SK-N-SH (cell line): ENCODE data around the gene CDH15. TPM values are rescaled to one million over a fixed set of nuclear protein-coding genes. Genes with fewer than 3 reads are reported as not detected.
"Not testable (repeated sequence)": the region's sequence is repeated elsewhere in the genome, so short reads cannot be mapped to it uniquely, and the experiment has no call there.

Experiments
- CTCF ChIA-PET: fragments of 300-600, 350-600 bp; formaldehyde crosslinking; extraction: SDS; loops from one replicate; lab custom pipeline; 2021; lab: Yijun Ruan, JAX
- POLR2A ChIA-PET: fragments of 350-600 bp; sonication (Branson Sonifier 250); formaldehyde crosslinking; extraction: SDS; loops from one replicate; lab custom pipeline; 2020; ENCODE audit warnings: antibody characterized with exemption, inconsistent platforms; lab: Yijun Ruan, JAX
- DNase-seq: peaks from one replicate; pipeline ENCODE4 v3.0.0; 2012
- H2AFZ ChIP-seq: fragments of 200-600 bp; sonication (generic); 2 replicates; pipeline ENCODE4 v1.8.1; 2016; ENCODE audit warnings: antibody characterized with exemption, mild to moderate bottlenecking, low read depth
- H3F3A ChIP-seq: fragments of 200-600 bp; sonication (generic); replicated peaks from 2 replicates; pipeline ENCODE3; 2016; ENCODE audit warnings: antibody characterized with exemption, mild to moderate bottlenecking; ENCODE audit not compliant: insufficient read depth
- H3K27ac ChIP-seq, 2 experiments: fragments of 200-500 bp in 1 of 2; fragments of 200-600 bp in 1 of 2; sonication (Bioruptor generic) in 1 of 2; sonication (generic), shearing (Covaris generic) in 1 of 2; 2 replicates each; pipeline versions ENCODE4 v1.5.1 to v1.6.1; 2014 to 2016; ENCODE audit warnings: low read depth in 2 of 2, inconsistent platforms in 1 of 2, low read length in 1 of 2, mild to moderate bottlenecking in 1 of 2, mixed read lengths in 1 of 2
- H3K27me3 ChIP-seq: fragments of 200-600 bp; sonication (generic), shearing (Covaris generic); 2 replicates; pipeline ENCODE4 v1.6.1; 2016; ENCODE audit warnings: mixed run types; ENCODE audit not compliant: insufficient read depth
- H3K36me3 ChIP-seq, 2 experiments: fragments of 200-500 bp in 1 of 2; fragments of 200-600 bp in 1 of 2; sonication (Bioruptor generic) in 1 of 2; sonication (generic) in 1 of 2; replicated peaks in 1 of 2; 2 replicates each; pipeline versions ENCODE3 to v1.5.1; 2014 to 2016; ENCODE audit warnings: low read length in 1 of 2, mild to moderate bottlenecking in 1 of 2; ENCODE audit not compliant: insufficient read depth in 2 of 2, control insufficient read depth in 1 of 2
- H3K4me1 ChIP-seq, 2 experiments: fragments of 200-500 bp in 1 of 2; fragments of 200-600 bp in 1 of 2; sonication (Bioruptor generic) in 1 of 2; sonication (generic), shearing (Covaris generic) in 1 of 2; 2 replicates each; pipeline versions ENCODE4 v1.5.1 to v1.6.1; 2014 to 2016; ENCODE audit warnings: low read depth in 1 of 2, low read length in 1 of 2, mixed run types in 1 of 2; ENCODE audit not compliant: insufficient read depth in 2 of 2, control insufficient read depth in 1 of 2
- H3K4me2 ChIP-seq: fragments of 200-600 bp; sonication (generic), shearing (Covaris generic); 2 replicates; pipeline ENCODE4 v1.6.1; 2017; ENCODE audit warnings: mixed run types
- H3K4me3 ChIP-seq, 2 experiments: fragments of 200-500 bp in 1 of 2; fragments of 200-600 bp in 1 of 2; sonication (Bioruptor generic) in 1 of 2; sonication (generic), shearing (Covaris generic) in 1 of 2; 2 replicates each; pipeline versions ENCODE4 v1.5.1 to v1.8.1; 2014 to 2016; ENCODE audit warnings: low read depth in 2 of 2, inconsistent platforms in 1 of 2, low read length in 1 of 2, mild to moderate bottlenecking in 1 of 2, mixed read lengths in 1 of 2, moderate library complexity in 1 of 2
- H3K79me2 ChIP-seq: fragments of 200-600 bp; sonication (generic); 2 replicates; pipeline ENCODE4 v1.8.1; 2017; ENCODE audit warnings: mild to moderate bottlenecking; ENCODE audit not compliant: insufficient read depth
- H3K9ac ChIP-seq: fragments of 200-600 bp; sonication (generic); 2 replicates; pipeline ENCODE4 v1.6.1; 2017; ENCODE audit warnings: mixed run types
- H3K9me2 ChIP-seq: fragments of 200-600 bp; sonication (generic); 2 replicates; pipeline ENCODE4 v1.6.1; 2017; ENCODE audit warnings: mixed run types
- H3K9me3 ChIP-seq: fragments of 200-600 bp; sonication (generic); 2 replicates; pipeline ENCODE4 v1.6.1; 2017; ENCODE audit warnings: mixed run types, mild to moderate bottlenecking, moderate library complexity
- H4K20me1 ChIP-seq: fragments of 200-600 bp; sonication (generic); 2 replicates; pipeline ENCODE4 v1.6.1; 2017; ENCODE audit warnings: mild to moderate bottlenecking, mixed run types; ENCODE audit not compliant: insufficient read depth
- ELF1 ChIP-seq: IDR thresholded peaks from 2 replicates; pipeline ENCODE4 v1.4.0; 2012
- JUND ChIP-seq: IDR thresholded peaks from 2 replicates; pipeline ENCODE4 v1.4.0; 2012
- SIN3A ChIP-seq: IDR thresholded peaks from 2 replicates; pipeline ENCODE4 v1.6.1; 2012; ENCODE audit warnings: low read depth, mild to moderate bottlenecking, low read length, moderate library complexity, borderline replicate concordance
- WGBS: methylation state at CpG from one replicate; pipeline ENCODE4 v1.1.6; 2017; ENCODE audit warnings: low lambda C conversion rate; 5-methylcytosine and 5-hydroxymethylcytosine counted together
- polyA plus RNA-seq, 3 experiments: library from polyadenylated mRNA; depleted of rRNA; stranded (reverse); fragments of >200 nt; gene quantifications; 2 replicates each; pipeline ENCODE4 v1.2.3, GENCODE V29; 2012
- TF ChIP-seq, protein P1 (sequence below): IDR thresholded peaks from 2 replicates; pipeline ENCODE4 v1.4.0; 2012; ENCODE audit warnings: low read depth, borderline replicate concordance
- TF ChIP-seq, protein P2 (sequence below): IDR thresholded peaks from 2 replicates; pipeline ENCODE4 v1.6.1; 2012; ENCODE audit warnings: mild to moderate bottlenecking, low read depth, low read length, moderate library complexity

Gene CDH15
- polyA plus RNA-seq, 1 of the 3 experiments (the other 2 are of a cell fraction) = 0.03 TPM

DNA sequence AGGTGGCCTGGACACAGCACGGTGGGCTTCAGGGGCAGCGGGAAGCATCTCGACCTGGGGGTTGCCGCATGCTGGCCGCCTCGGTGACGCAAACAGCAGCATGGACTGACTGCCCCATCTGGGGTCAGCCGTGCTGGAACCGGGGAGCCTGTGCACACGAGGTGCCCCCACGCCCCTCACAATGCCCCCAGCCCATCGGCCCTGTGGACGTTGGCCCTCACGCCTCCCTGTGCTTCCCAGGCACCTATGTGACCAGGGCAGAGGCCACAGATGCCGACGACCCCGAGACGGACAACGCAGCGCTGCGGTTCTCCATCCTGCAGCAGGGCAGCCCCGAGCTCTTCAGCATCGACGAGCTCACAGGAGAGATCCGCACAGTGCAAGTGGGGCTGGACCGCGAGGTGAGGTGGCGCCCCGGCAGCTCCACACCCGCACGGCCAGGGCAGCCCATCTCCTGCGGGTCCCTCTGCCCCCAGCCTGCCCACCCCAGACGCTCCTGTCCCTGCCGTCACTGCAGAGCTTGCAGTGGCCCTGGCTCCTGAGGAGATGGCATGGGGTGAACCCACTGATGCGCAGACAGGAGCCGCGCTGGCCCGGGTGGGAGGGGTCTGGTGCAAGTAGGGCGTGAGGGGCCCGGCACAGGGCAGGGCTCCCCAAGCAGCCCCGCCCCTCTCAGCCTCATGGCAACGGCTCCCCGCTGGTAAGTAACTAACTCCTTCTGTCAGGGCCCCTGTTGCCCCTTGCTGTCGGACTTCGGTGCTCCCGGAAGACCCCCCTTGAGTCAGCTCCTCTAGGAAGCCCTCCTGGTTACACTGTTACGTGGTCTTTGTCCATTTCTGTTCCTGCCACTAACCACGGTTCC is 13.6 kb downstream of the CDH15 start (continued):
- TF ChIP-seq, protein P1, sequence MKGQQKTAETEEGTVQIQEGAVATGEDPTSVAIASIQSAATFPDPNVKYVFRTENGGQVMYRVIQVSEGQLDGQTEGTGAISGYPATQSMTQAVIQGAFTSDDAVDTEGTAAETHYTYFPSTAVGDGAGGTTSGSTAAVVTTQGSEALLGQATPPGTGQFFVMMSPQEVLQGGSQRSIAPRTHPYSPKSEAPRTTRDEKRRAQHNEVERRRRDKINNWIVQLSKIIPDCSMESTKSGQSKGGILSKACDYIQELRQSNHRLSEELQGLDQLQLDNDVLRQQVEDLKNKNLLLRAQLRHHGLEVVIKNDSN = no peak
- TF ChIP-seq SIN3A (no peak), ELF1 (no peak), JUND (no peak)
- TF ChIP-seq, protein P2, sequence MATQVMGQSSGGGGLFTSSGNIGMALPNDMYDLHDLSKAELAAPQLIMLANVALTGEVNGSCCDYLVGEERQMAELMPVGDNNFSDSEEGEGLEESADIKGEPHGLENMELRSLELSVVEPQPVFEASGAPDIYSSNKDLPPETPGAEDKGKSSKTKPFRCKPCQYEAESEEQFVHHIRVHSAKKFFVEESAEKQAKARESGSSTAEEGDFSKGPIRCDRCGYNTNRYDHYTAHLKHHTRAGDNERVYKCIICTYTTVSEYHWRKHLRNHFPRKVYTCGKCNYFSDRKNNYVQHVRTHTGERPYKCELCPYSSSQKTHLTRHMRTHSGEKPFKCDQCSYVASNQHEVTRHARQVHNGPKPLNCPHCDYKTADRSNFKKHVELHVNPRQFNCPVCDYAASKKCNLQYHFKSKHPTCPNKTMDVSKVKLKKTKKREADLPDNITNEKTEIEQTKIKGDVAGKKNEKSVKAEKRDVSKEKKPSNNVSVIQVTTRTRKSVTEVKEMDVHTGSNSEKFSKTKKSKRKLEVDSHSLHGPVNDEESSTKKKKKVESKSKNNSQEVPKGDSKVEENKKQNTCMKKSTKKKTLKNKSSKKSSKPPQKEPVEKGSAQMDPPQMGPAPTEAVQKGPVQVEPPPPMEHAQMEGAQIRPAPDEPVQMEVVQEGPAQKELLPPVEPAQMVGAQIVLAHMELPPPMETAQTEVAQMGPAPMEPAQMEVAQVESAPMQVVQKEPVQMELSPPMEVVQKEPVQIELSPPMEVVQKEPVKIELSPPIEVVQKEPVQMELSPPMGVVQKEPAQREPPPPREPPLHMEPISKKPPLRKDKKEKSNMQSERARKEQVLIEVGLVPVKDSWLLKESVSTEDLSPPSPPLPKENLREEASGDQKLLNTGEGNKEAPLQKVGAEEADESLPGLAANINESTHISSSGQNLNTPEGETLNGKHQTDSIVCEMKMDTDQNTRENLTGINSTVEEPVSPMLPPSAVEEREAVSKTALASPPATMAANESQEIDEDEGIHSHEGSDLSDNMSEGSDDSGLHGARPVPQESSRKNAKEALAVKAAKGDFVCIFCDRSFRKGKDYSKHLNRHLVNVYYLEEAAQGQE = no peak
- TF ChIP-seq, all 33 proteins: peak for 0

DNA sequence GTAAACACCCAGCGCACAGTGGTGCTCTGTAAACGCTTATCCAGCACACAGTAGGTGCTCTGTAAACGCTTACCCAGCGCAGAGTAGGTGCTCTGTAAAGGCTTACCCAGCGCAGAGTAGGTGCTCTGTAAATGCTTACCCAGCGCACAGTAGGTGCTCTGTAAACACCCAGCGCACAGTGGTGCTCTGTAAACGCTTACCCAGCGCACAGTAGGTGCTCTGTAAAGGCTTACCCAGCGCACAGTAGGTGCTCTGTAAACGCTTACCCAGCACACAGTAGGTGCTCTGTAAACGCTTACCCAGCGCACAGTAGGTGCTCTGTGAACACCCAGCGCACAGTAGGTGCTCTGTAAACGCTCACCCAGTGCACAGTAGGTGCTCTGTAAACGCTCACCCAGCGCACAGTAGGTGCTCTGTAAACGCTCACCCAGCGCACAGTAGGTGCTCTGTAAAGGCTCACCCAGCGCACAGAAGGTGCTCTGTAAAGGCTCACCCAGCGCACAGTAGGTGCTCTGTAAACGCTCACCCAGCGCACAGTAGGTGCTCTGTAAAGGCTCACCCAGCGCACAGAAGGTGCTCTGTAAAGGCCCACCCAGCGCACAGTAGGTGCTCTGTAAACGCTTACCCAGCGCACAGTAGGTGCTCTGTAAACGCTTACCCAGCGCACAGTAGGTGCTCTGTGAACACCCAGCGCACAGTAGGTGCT is 14.5 kb downstream of the CDH15 start:
- H3K79me2 ChIP-seq, H3K9ac ChIP-seq, H3K4me1 ChIP-seq, H3K27ac ChIP-seq, DNase-seq, H3K4me3 ChIP-seq, H3K9me3 ChIP-seq, H3K36me3 ChIP-seq, H3K4me2 ChIP-seq, POLR2A ChIA-PET, H2AFZ ChIP-seq, H3K9me2 ChIP-seq: not testable (repeated sequence)
- CTCF ChIA-PET = interaction anchor here (1.4 kb wide), 1 partner anchor 19 kb away, joined by 3 read pairs; no protein-coding TSS in a partner anchor
- peaks cover 10% of the 10 kb centered on the region; the same call in 1 of the 2 replicates for H4K20me1 ChIP-seq
- peaks cover 46% of the 10 kb centered on the region for H3K27me3 ChIP-seq
- 49% methylated on average over 16 of the region's 30 CpGs for WGBS
- H3F3A ChIP-seq = peaks cover 23% of the 10 kb centered on the region

DNA sequence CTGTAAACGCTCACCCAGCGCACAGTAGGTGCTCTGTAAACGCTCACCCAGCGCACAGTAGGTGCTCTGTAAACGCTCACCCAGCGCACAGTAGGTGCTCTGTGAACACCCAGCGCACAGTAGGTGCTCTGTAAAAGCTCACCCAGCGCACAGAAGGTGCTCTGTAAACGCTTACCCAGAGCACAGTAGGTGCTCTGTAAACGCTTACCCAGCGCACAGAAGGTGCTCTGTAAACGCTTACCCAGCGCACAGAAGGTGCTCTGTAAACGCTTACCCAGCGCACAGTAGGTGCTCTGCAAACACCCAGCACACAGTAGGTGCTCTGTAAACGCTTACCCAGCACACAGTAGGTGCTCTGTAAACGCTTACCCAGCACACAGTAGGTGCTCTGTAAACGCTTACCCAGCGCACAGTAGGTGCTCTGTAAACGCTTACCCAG is 15.1 kb downstream of the CDH15 start:
- peaks cover 10% of the 10 kb centered on the region; the same call in 1 of the 2 replicates for H4K20me1 ChIP-seq
- CTCF ChIA-PET, POLR2A ChIA-PET, H3K9me3 ChIP-seq, H3K4me1 ChIP-seq, H3K27ac ChIP-seq, H3K79me2 ChIP-seq, H3K4me2 ChIP-seq, H3K9me2 ChIP-seq, H3K4me3 ChIP-seq, DNase-seq, H2AFZ ChIP-seq, H3K36me3 ChIP-seq, H3K9ac ChIP-seq: not testable (repeated sequence)
- peaks cover 23% of the 10 kb centered on the region for H3F3A ChIP-seq
- H3K27me3 ChIP-seq = peaks cover 40% of the 10 kb centered on the region
- WGBS = 68% methylated on average over 15 of the region's 20 CpGs
